ENCODE data around the gene ZXDC. TPM values are rescaled to one million over a fixed set of nuclear protein-coding genes. Genes with fewer than 3 reads are reported as not detected.

The ZXDC gene
- total and polyA plus RNA-seq, 9 of the 15 experiments (the other 6 are each of a cell fraction or from before 2014, with no cell fraction given): 0.59 to 13.4 (median 7.3) TPM

- TF ChIP-seq BHLHE40 (IDR thresholded peaks at IDR 0.05; ENCODE audit: low read length): no peak
- no peak for TF ChIP-seq SREBF2 (CRISPR knock-in tag; IDR thresholded peaks at IDR 0.05)
Observed at GRCh38 chr3:126456211-126456610, 19.5 kb downstream of the ZXDC start (continued).

GRCh38 chr3:126454437-126455198 lies 21.1 kb downstream of the ZXDC start:
- DNase-seq (ENCODE audit: extremely low read depth in 1 of 4, low spot score in 3 of 4) (no peak), FAIRE-seq (no peak), ATAC-seq (no peak)
- peaks cover 66% of the 10 kb centered on the region for H3K36me3 ChIP-seq (ENCODE audit: control insufficient read depth, insufficient read depth, low read length)
- CTCF ChIA-PET (ENCODE audit: low intra/inter-chr PET ratio): no interaction called here
- intact Hi-C loops (cut with micrococcal nuclease) (no loop called here), in situ Hi-C loops (cut with MboI) (no loop called here)
- BruUV-seq (replicated peaks): no TSS peak
- no peaks in the 10 kb centered on the region for H4K20me1 ChIP-seq (replicated peaks; ENCODE audit: control insufficient read depth, insufficient read depth, low read length)
- no peak overlapping the region for H2AFZ ChIP-seq (ENCODE audit: low read depth, low read length)
- TF ChIP-seq MCM5 (IDR thresholded peaks at IDR 0.05; ENCODE audit: low read depth) (no peak), ZNF239 (CRISPR knock-in tag; IDR thresholded peaks at IDR 0.05) (no peak), SMC3 (conservative IDR thresholded peaks at IDR 0.05; ENCODE audit: insufficient read depth, low read depth, low read length) (no peak), ZNF184 (CRISPR knock-in tag; IDR thresholded peaks at IDR 0.05) (no peak), TEAD2 (tag; IDR thresholded peaks at IDR 0.05) (no peak), TARDBP (IDR thresholded peaks at IDR 0.05) (no peak), NFATC3 (IDR thresholded peaks at IDR 0.05) (no peak), PML (IDR thresholded peaks at IDR 0.05; ENCODE audit: low read length) (no peak), CREB1 (IDR thresholded peaks at IDR 0.05) (no peak), CREB1 (CRISPR knock-in tag; IDR thresholded peaks at IDR 0.05) (no peak), ZNF232 (CRISPR knock-in tag; IDR thresholded peaks at IDR 0.05) (no peak)
- no peak overlapping the region for H3K27ac ChIP-seq (ENCODE audit: extremely low read depth, low read depth, low read length)
- POLR2A ChIA-PET: no interaction called here
- no peaks in the 10 kb centered on the region; the same call in 2 of the 3 replicates for H3K79me2 ChIP-seq (ENCODE audit: control insufficient read depth, insufficient read depth, low read length)
- H3K4me1 ChIP-seq (replicated peaks in 1 of 2; ENCODE audit: control insufficient read depth in 2 of 2, insufficient read depth in 2 of 2, low read length in 2 of 2): no peaks in the 10 kb centered on the region
- no peaks in the 10 kb centered on the region for H3K9me3 ChIP-seq (replicated peaks; ENCODE audit: control insufficient read depth, insufficient read depth, low read depth, low read length)
- H3K9me1 ChIP-seq (ENCODE audit: control insufficient read depth, insufficient read depth, low read length): no peaks in the 10 kb centered on the region
- no peak overlapping the region for H3K4me3 ChIP-seq
- 92% methylated on average over 6 of the region's 6 CpGs for WGBS (ENCODE audit: insufficient coverage, low coverage, missing lambda C conversion rate)
- H3K27me3 ChIP-seq (ENCODE audit: control insufficient read depth in 2 of 2, insufficient read depth in 2 of 2, low read length in 2 of 2): no peaks in the 10 kb centered on the region; a peak in 1 of 5 replicates
- H3K4me2 ChIP-seq (ENCODE audit: insufficient read depth, low read length): no peak overlapping the region
- no peak overlapping the region for H3K9ac ChIP-seq (ENCODE audit: insufficient read depth in 1 of 2, low read depth in 2 of 2, low read length in 2 of 2)
